ENCODE data around the gene ZSWIM8.

DNA sequence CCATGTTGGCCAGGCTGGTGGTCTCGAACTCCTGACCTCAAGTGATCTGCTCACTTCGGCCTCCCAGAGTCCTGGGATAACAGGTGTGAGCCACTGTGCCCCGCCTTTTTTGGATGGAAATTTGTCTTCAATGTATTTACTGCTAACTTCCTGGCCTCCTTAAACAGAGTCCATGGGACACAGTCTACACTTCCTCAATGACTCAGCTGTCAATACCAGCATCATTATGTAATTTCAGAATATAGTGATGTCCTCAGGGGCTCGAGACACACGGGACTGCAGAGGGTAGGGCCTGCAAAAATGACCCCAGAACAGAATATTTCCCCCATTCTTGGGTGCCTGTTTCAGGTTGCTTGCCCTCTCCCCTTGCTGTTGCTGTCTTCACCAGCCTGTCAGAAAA is 57.9 kb downstream of the ZSWIM8 start:
- TF ChIP-seq GATA3 (IDR thresholded peaks at IDR 0.05; ENCODE audit: low read depth, low read length), result no peak
- TF ChIP-seq GATA2 (IDR thresholded peaks at IDR 0.05; ENCODE audit: low read depth, low read length), result no peak
